Aorta (tissue), 5 donors: ENCODE results near the gene ADCY5. TPM values are rescaled to one million over a fixed set of nuclear protein-coding genes. Genes with fewer than 3 reads are reported as not detected.
"Not testable (repeated sequence)": the region's sequence is repeated elsewhere in the genome, so short reads cannot be mapped to it uniquely, and the experiment has no call there.

Experiments
- ATAC-seq: fragments of 200-7000 bp; cut with Tn5 transposase; one replicate; pipeline ENCODE4 v1.9.1; 2022; ENCODE audit warnings: moderate library complexity; ENCODE audit not compliant: low FRiP score
- DNase-seq, 2 donors: peaks; one replicate each; pipeline ENCODE4 v3.0.0-alpha.2; 2020
- H3K27ac ChIP-seq, 2 donors: one replicate each; pipeline ENCODE4 v1.5.1; 2013; ENCODE audit warnings: low read length in 2 of 2, mild to moderate bottlenecking in 2 of 2, moderate library complexity in 2 of 2, control low read depth in 1 of 2, inconsistent platforms in 1 of 2, low read depth in 1 of 2
- H3K27me3 ChIP-seq, 2 donors: one replicate each; pipeline ENCODE4 v1.6.1; 2013; ENCODE audit warnings: control low read depth in 1 of 2, low read length in 1 of 2, mild to moderate bottlenecking in 1 of 2, moderate library complexity in 1 of 2; ENCODE audit not compliant: insufficient read depth in 2 of 2, control insufficient read depth in 1 of 2
- H3K36me3 ChIP-seq, 2 donors: one replicate each; pipeline ENCODE4 v1.6.1; 2013; ENCODE audit warnings: control low read depth in 1 of 2, low read length in 1 of 2, mild to moderate bottlenecking in 1 of 2; ENCODE audit not compliant: insufficient read depth in 2 of 2, control insufficient read depth in 1 of 2
- H3K4me1 ChIP-seq, 2 donors: one replicate each; pipeline ENCODE4 v1.6.1; 2013; ENCODE audit warnings: low read length in 2 of 2, control low read depth in 1 of 2, mild to moderate bottlenecking in 1 of 2, moderate library complexity in 1 of 2; ENCODE audit not compliant: insufficient read depth in 2 of 2, control insufficient read depth in 1 of 2
- H3K4me3 ChIP-seq, 2 donors: one replicate each; pipeline ENCODE4 v1.5.1; 2013; ENCODE audit warnings: low read length in 2 of 2, control low read depth in 1 of 2, mild to moderate bottlenecking in 1 of 2
- H3K9me3 ChIP-seq: one replicate; pipeline ENCODE4 v1.6.1; 2013; ENCODE audit warnings: mild to moderate bottlenecking, low read length; ENCODE audit not compliant: control insufficient read depth
- WGBS, 2 donors: extraction: QIAGEN DNeasy Blood & Tissue Kit; methylation state at CpG; one replicate each; pipeline ENCODE4 v1.1.7; 2013; 5-methylcytosine and 5-hydroxymethylcytosine counted together
- intact Hi-C, 2 donors: fragments of 100-400 bp; cut with DNase I; formaldehyde crosslinking; loops; one replicate each; pipeline versions ENCODE4 v1.14.2 to v1.15.0; 2022
- long read RNA-seq, 2 donors: library from polyadenylated mRNA; unstranded; transcript quantifications; one replicate each; pipeline ENCODE4 v2.0.0, GENCODE V29; 2020 to 2021
- polyA plus RNA-seq, 2 donors: library from polyadenylated mRNA; stranded (reverse); fragments of 200-250 nt; gene quantifications; one replicate each; pipeline ENCODE4 v1.2.3, GENCODE V29; 2013
- total RNA-seq, 2 donors: library from RNA; stranded (reverse); fragmentation: NEBNext Ultra II Directional; extraction: Animal tissue kit (Norgen Biotek cat#: 25700); gene quantifications; one replicate each; pipeline ENCODE4 v1.2.1, GENCODE V29; 2021
- donor health status: healthy with polysubstance abuse.
- donor health status: Bipolar disorder and iron deficiency.
- donor health status: DM: no; HTN: no; CAD: no.
- donor health status: DM: no; HTN: no; CAD: no.
- donor health status: DM: yes; HTN: yes; CAD: no.

ADCY5 gene
- 10 to 100 TPM; 65.5 to 72.7 TPM for total RNA-seq
- polyA plus RNA-seq = 10 to 100 TPM in 1 of 2 donors, 1 to 10 TPM in 1; 6.6 to 16.3 TPM
- long read RNA-seq, donor 1, full-length matches to known transcripts = 5 of 113 reads
- long read RNA-seq, donor 1, partial matches to known transcripts = 61 of 113 reads
- long read RNA-seq, donor 1, other reads (novel, unspliced or antisense) = 47 of 113 reads
- long read RNA-seq, donor 2, full-length matches to known transcripts = 17 of 99 reads
- long read RNA-seq, donor 2, partial matches to known transcripts = 33 of 99 reads
- long read RNA-seq, donor 2, other reads (novel, unspliced or antisense) = 49 of 99 reads

GRCh38 chr3:123448536-123449101, at the start of gene ADCY5:
Gene ADCY5 (minus strand): TSS chr3:123449090. CDS start chr3:123448545, 545 bp downstream.
- peak; percentile 21 for ATAC-seq
- WGBS, 2 donors = 0 to 1% methylated on average over 19 to 67 of the region's 67 CpGs
- Histone ChIP-seq H3K27me3 (no peaks in the 10 kb centered on the region), H3K36me3 (no peaks in the 10 kb centered on the region), H3K4me3 (peak within 1 kb of the TSS; percentile 59 to 87), H3K4me1 (no peaks in the 10 kb centered on the region), H3K27ac (peak within 1 kb of the TSS; percentile 68 to 88), H3K9me3 (no peaks in the 10 kb centered on the region)
- intact Hi-C loops = loop anchor here (1.0 to 10.0 kb wide), 7 partner anchors 46 to 124 kb away; no protein-coding TSS in a partner anchor
- DNase-seq = peak; percentile 58 to 79

GRCh38 chr3:123493912-123494311, 45.0 kb upstream of the ADCY5 start:
- 47 to 50% methylated on average over 4 of the region's 4 CpGs for WGBS, 2 donors
- DNase-seq (no peak), ATAC-seq (no peak)
- Histone ChIP-seq H3K27me3 (no peaks in the 10 kb centered on the region), H3K4me1 (peaks cover 0 to 2% of the 10 kb centered on the region in 2 donors), H3K36me3 (peaks cover 0 to 3% of the 10 kb centered on the region in 2 donors), H3K9me3 (no peaks in the 10 kb centered on the region), H3K4me3 (no peak overlapping the region), H3K27ac (peak overlapping the region in 1 of 2 donors; percentile 25)
- intact Hi-C loops = no loop called here

- intact Hi-C loops = no loop called here
- Histone ChIP-seq H3K36me3 (peaks cover 0 to 3% of the 10 kb centered on the region in 2 donors), H3K27me3 (no peaks in the 10 kb centered on the region), H3K4me3 (no peak overlapping the region), H3K27ac (no peak overlapping the region), H3K4me1 (peaks cover 0 to 2% of the 10 kb centered on the region in 2 donors), H3K9me3 (no peaks in the 10 kb centered on the region)
- no peak for DNase-seq
- ATAC-seq = no peak
- 77 to 80% methylated on average over 4 of the region's 4 CpGs for WGBS, 2 donors
Measured at GRCh38 chr3:123491966-123492587, 43.2 kb upstream of the ADCY5 start.

GRCh38 chr3:123489400-123490004, 40.6 kb upstream of the ADCY5 start:
- DNase-seq (peak; percentile 75 to 88), ATAC-seq (peak; percentile 91)
- Histone ChIP-seq H3K4me1 (peaks cover 0 to 2% of the 10 kb centered on the region in 2 donors), H3K27me3 (no peaks in the 10 kb centered on the region), H3K4me3 (no peak overlapping the region), H3K9me3 (no peaks in the 10 kb centered on the region), H3K36me3 (peaks cover 0 to 3% of the 10 kb centered on the region in 2 donors), H3K27ac (peak overlapping the region in 1 of 2 donors; percentile 86)
- WGBS, 2 donors = 3 to 4% methylated on average over 8 of the region's 8 CpGs
- intact Hi-C loops = loop anchor here (1.0 to 5.0 kb wide), 4 partner anchors 39 to 161 kb away; no protein-coding TSS in a partner anchor

DNA sequence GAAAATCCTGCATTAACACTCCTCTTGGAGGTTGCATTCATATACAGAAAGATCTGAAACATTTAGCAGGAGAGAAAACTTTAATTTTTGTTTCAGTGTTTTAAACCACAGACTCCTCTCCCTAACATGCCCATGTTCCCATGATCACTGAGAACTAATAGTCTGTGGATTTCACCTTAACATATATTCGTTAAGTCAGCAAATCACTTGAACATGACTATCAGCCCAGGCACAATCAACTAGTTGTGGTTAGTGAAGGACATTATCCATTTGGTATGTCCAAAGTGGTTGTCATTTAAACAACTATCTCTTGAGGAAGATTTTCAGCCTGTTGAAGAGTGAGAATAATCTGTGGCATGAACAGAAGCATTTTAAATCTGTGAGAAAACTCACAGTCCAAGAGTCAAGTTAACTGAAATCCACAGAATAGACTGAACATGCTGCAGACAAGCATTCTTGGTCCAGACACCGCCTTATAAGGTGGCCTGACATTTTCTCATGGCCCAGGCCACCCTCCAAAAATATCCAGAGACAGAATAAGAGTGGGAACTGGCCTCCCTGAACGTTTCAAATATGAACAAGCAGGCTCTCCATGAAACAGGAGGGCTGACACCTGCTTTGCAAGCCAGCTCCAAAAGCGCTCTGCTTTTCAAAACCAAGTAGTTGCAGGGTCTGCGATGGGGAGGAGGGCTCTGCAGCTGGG, 39.9 kb upstream of the ADCY5 start:
- Histone ChIP-seq H3K36me3 (peaks cover 0 to 3% of the 10 kb centered on the region in 2 donors), H3K27ac (peak overlapping the region; percentile 82 to 86), H3K4me3 (no peak overlapping the region), H3K9me3 (no peaks in the 10 kb centered on the region), H3K27me3 (no peaks in the 10 kb centered on the region), H3K4me1 (peaks cover 0 to 2% of the 10 kb centered on the region in 2 donors)
- intact Hi-C loops = loop anchor here (1.0 to 5.0 kb wide), 4 partner anchors 38 to 160 kb away; no protein-coding TSS in a partner anchor
- DNase-seq (no peak), ATAC-seq (peak; percentile 69)
- WGBS, 2 donors = 20 to 21% methylated on average over 5 of the region's 5 CpGs

GRCh38 chr3:123487063-123487462, 38.2 kb upstream of the ADCY5 start:
- not testable (repeated sequence) for H3K4me1 ChIP-seq, H3K9me3 ChIP-seq, H3K4me3 ChIP-seq, H3K27ac ChIP-seq, ATAC-seq, H3K36me3 ChIP-seq, DNase-seq, H3K27me3 ChIP-seq
- WGBS, 2 donors = 83 to 91% methylated on average over 8 of the region's 8 CpGs
- intact Hi-C loops = loop anchor here in 1 of 2 donors (5.0 kb wide), 1 partner anchor 70 kb away; no protein-coding TSS in a partner anchor

DNA sequence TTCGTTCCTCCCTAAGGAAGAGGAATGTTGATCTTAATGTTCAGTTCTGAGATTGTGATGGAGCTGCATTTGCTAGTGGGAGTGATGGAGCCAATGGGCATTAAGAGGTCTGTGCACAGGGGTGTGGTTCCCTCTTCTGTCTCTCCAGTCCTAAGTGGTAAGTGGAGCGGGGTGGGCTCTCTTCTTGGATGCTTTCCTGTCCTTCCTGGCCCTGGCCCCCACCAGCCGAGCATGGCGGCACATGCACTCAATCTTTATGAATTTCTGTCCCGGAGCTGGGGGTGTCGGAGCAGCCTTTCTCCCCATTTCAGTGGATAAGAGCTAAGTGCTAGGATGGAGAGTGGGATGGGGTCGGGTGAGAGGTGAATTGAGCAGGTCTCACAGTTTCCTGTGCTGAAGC, 37.6 kb upstream of the ADCY5 start:
- H3K4me3 ChIP-seq = no peak overlapping the region
- peaks cover 0 to 2% of the 10 kb centered on the region in 2 donors for H3K4me1 ChIP-seq
- intact Hi-C loops = loop anchor here in 1 of 2 donors (5.0 kb wide), 1 partner anchor 71 kb away; no protein-coding TSS in a partner anchor
- 95 to 96% methylated on average over 7 of the region's 7 CpGs for WGBS, 2 donors
- DNase-seq (no peak), ATAC-seq (no peak)
- peaks cover 0 to 3% of the 10 kb centered on the region in 2 donors for H3K36me3 ChIP-seq
- no peaks in the 10 kb centered on the region for H3K27me3 ChIP-seq
- H3K9me3 ChIP-seq = no peaks in the 10 kb centered on the region
- no peak overlapping the region for H3K27ac ChIP-seq

- DNase-seq (no peak), ATAC-seq (no peak)
- Histone ChIP-seq H3K36me3 (peaks cover 0 to 3% of the 10 kb centered on the region in 2 donors), H3K4me3 (no peak overlapping the region), H3K4me1 (peaks cover 0 to 2% of the 10 kb centered on the region in 2 donors), H3K27me3 (no peaks in the 10 kb centered on the region), H3K9me3 (no peaks in the 10 kb centered on the region), H3K27ac (no peak overlapping the region)
- intact Hi-C loops = loop anchor here in 1 of 2 donors (5.0 kb wide), 1 partner anchor 72 kb away; no protein-coding TSS in a partner anchor
- WGBS, 2 donors = 97 to 98% methylated on average over 4 of the region's 4 CpGs
Measured at GRCh38 chr3:123485551-123485950, 36.7 kb upstream of the ADCY5 start.
